H1 (cell line): ENCODE measurements around the gene VEPH1. TPM values are rescaled to one million over a fixed set of nuclear protein-coding genes. Genes with fewer than 3 reads are reported as not detected.
"Not testable (repeated sequence)": the region's sequence is repeated elsewhere in the genome, so short reads cannot be mapped to it uniquely, and the experiment has no call there.

Experiments
- CTCF ChIA-PET: fragments of 300-600 bp; sonication (Branson Sonifier 250); formaldehyde crosslinking; loops from one replicate; lab custom pipeline; 2021; ENCODE audit not compliant: partially characterized antibody; lab: Charles Lee
- POLR2A ChIA-PET: fragments of 300-600 bp; sonication (Branson Sonifier 250); formaldehyde crosslinking; loops from one replicate; lab custom pipeline; 2021; ENCODE audit warnings: inconsistent platforms; ENCODE audit not compliant: partially characterized antibody; lab: Charles Lee
- DNase-seq, 2 experiments: peaks; one replicate each; pipeline versions ENCODE4 v3.0.0 to v3.0.0-alpha.2; 2010 to 2022; ENCODE audit warnings: low spot score in 2 of 2, low read depth in 1 of 2, mixed read lengths in 1 of 2
- FAIRE-seq: peaks from 2 replicates; lab custom pipeline; 2011; peaks lifted over from hg19 to GRCh38; lab: Jason Lieb, UNC
- H2AFZ ChIP-seq: 2 replicates; pipeline ENCODE4 v1.8.1; 2012; ENCODE audit warnings: low read length, inconsistent platforms
- H2AK5ac ChIP-seq: 2 replicates; pipeline ENCODE4 v1.6.1; 2013; ENCODE audit warnings: low read depth, low read length
- H2BK120ac ChIP-seq: replicated peaks from 2 replicates; pipeline ENCODE3; 2013; ENCODE audit warnings: low read depth, low read length, inconsistent platforms
- H2BK12ac ChIP-seq: 2 replicates; pipeline ENCODE4 v1.6.1; 2013; ENCODE audit warnings: low read depth, low read length
- H2BK15ac ChIP-seq: 2 replicates; pipeline ENCODE4 v1.6.1; 2013; ENCODE audit warnings: low read length
- H2BK20ac ChIP-seq: 2 replicates; pipeline ENCODE4 v1.6.1; 2013; ENCODE audit warnings: low read length
- H2BK5ac ChIP-seq: 2 replicates; pipeline ENCODE4 v1.6.1; 2013; ENCODE audit warnings: low read depth, low read length
- H3K14ac ChIP-seq: 2 replicates; pipeline ENCODE4 v1.6.1; 2013; ENCODE audit warnings: inconsistent platforms; ENCODE audit not compliant: insufficient read length
- H3K18ac ChIP-seq: 2 replicates; pipeline ENCODE4 v1.6.1; 2013; ENCODE audit warnings: low read length; ENCODE audit errors: extremely low read depth
- H3K23ac ChIP-seq: 2 replicates; pipeline ENCODE4 v1.6.1; 2013; ENCODE audit warnings: inconsistent platforms; ENCODE audit not compliant: insufficient read length
- H3K23me2 ChIP-seq: 2 replicates; pipeline ENCODE4 v1.6.1; 2013; ENCODE audit warnings: low read depth, low read length
- H3K27ac ChIP-seq: 2 replicates; pipeline ENCODE4 v1.6.1; 2011; ENCODE audit warnings: low read depth, low read length, inconsistent platforms
- H3K27me3 ChIP-seq, 4 experiments: replicated peaks in 1 of 4; 1 replicate in 1 of 4; 2 replicates in 3 of 4; pipeline versions ENCODE4 v1.6.1 to v1.8.1; 2011 to 2013; ENCODE audit warnings: low read length in 3 of 4, mild to moderate bottlenecking in 3 of 4, inconsistent platforms in 2 of 4, mixed read lengths in 2 of 4, moderate library complexity in 1 of 4; ENCODE audit not compliant: control insufficient read depth in 3 of 4, insufficient read depth in 3 of 4; ENCODE audit errors: extremely low read depth in 1 of 4
- H3K36me3 ChIP-seq, 4 experiments: 2 replicates each; pipeline versions ENCODE4 v1.6.1 to v1.8.1; 2011 to 2013; ENCODE audit warnings: mild to moderate bottlenecking in 4 of 4, low read length in 3 of 4, moderate library complexity in 2 of 4, control low read depth in 1 of 4, inconsistent platforms in 1 of 4; ENCODE audit not compliant: insufficient read depth in 4 of 4, control insufficient read depth in 2 of 4
- H3K4ac ChIP-seq: replicated peaks from 2 replicates; pipeline ENCODE3; 2013; ENCODE audit warnings: low read length, low read depth, mixed read lengths, inconsistent platforms; ENCODE audit not compliant: insufficient read length
- H3K4me1 ChIP-seq, 4 experiments: replicated peaks in 1 of 4; 1 replicate in 1 of 4; 2 replicates in 3 of 4; pipeline versions ENCODE4 v1.6.1 to v1.8.1; 2011 to 2013; ENCODE audit warnings: low read length in 3 of 4, inconsistent platforms in 2 of 4, mixed read lengths in 1 of 4; ENCODE audit not compliant: insufficient read depth in 4 of 4, control insufficient read depth in 3 of 4
- H3K4me2 ChIP-seq, 2 experiments: 2 replicates each; pipeline versions ENCODE4 v1.6.1 to v1.8.1; 2011 to 2013; ENCODE audit warnings: low read depth in 2 of 2, low read length in 2 of 2, control low read depth in 1 of 2, inconsistent platforms in 1 of 2, mild to moderate bottlenecking in 1 of 2; ENCODE audit not compliant: insufficient read depth in 1 of 2
- H3K4me3 ChIP-seq, 4 experiments: fragments of 200-600, 300-600 bp in 1 of 4; sonication (generic), shearing (Covaris generic), sonication (Bioruptor Twin) in 1 of 4; 2 replicates each; pipeline versions ENCODE4 v1.5.1 to v1.8.1; 2011 to 2016; ENCODE audit warnings: low read length in 4 of 4, low read depth in 3 of 4, control low read depth in 2 of 4, inconsistent platforms in 2 of 4, mild to moderate bottlenecking in 2 of 4, mixed read lengths in 1 of 4, moderate library complexity in 1 of 4; ENCODE audit not compliant: insufficient read depth in 2 of 4; ENCODE audit errors: extremely low read depth in 1 of 4
- H3K56ac ChIP-seq: replicated peaks from 2 replicates; pipeline ENCODE3; 2013; ENCODE audit warnings: low read depth, mild to moderate bottlenecking, mixed read lengths, low read length, inconsistent platforms; ENCODE audit not compliant: insufficient read length
- H3K79me1 ChIP-seq: 2 replicates; pipeline ENCODE4 v1.6.1; 2013; ENCODE audit warnings: low read depth, low read length, control low read depth
- H3K79me2 ChIP-seq, 2 experiments: 2 replicates each; pipeline versions ENCODE4 v1.6.1 to v1.8.1; 2012 to 2013; ENCODE audit warnings: low read length in 2 of 2, mild to moderate bottlenecking in 2 of 2, inconsistent platforms in 1 of 2; ENCODE audit not compliant: insufficient read depth in 2 of 2, control insufficient read depth in 1 of 2
- H3K9ac ChIP-seq, 4 experiments: replicated peaks in 1 of 4; 1 replicate in 1 of 4; 2 replicates in 3 of 4; pipeline versions ENCODE4 v1.6.1 to v1.8.1; 2011 to 2013; ENCODE audit warnings: low read depth in 3 of 4, low read length in 3 of 4, control low read depth in 2 of 4, mild to moderate bottlenecking in 2 of 4, moderate library complexity in 2 of 4, inconsistent platforms in 1 of 4; ENCODE audit errors: extremely low read depth in 1 of 4
- H3K9me3 ChIP-seq, 2 experiments: 2 replicates each; pipeline versions ENCODE4 v1.6.1 to v1.8.1; 2012 to 2013; ENCODE audit warnings: mild to moderate bottlenecking in 2 of 2, moderate library complexity in 2 of 2, control low read depth in 1 of 2, inconsistent platforms in 1 of 2, low read depth in 1 of 2, low read length in 1 of 2, mixed read lengths in 1 of 2; ENCODE audit not compliant: insufficient read depth in 2 of 2
- H4K20me1 ChIP-seq, 2 experiments: replicated peaks in 1 of 2; 2 replicates each; pipeline versions ENCODE3 to v1.8.1; 2011 to 2013; ENCODE audit warnings: inconsistent platforms in 2 of 2, low read length in 2 of 2, mild to moderate bottlenecking in 1 of 2; ENCODE audit not compliant: insufficient read depth in 2 of 2, control insufficient read depth in 1 of 2
- H4K5ac ChIP-seq: 2 replicates; pipeline ENCODE4 v1.6.1; 2013; ENCODE audit warnings: low read length, low read depth, mixed read lengths, inconsistent platforms; ENCODE audit not compliant: insufficient read length
- H4K8ac ChIP-seq: 2 replicates; pipeline ENCODE4 v1.8.0; 2013; ENCODE audit warnings: mild to moderate bottlenecking, moderate library complexity, low read length, inconsistent platforms; ENCODE audit not compliant: insufficient read depth; ENCODE audit errors: extremely low read depth
- H4K91ac ChIP-seq: replicated peaks from 2 replicates; pipeline ENCODE3; 2013; ENCODE audit warnings: low read length, mixed read lengths, inconsistent platforms; ENCODE audit not compliant: insufficient read length
- WGBS, 2 experiments: shearing (Covaris generic) in 1 of 2; methylation state at CpG; one replicate each; pipeline versions ENCODE4 v1.1.6 to v1.1.7; 2013 to 2015; ENCODE audit warnings: low lambda C conversion rate in 2 of 2, mixed read lengths in 2 of 2, inconsistent platforms in 1 of 2, low coverage in 1 of 2, missing lambda C conversion rate in 1 of 2; ENCODE audit not compliant: insufficient replicate concordance in 2 of 2, insufficient coverage in 1 of 2, insufficient read length in 1 of 2; ENCODE audit errors: extremely low coverage in 1 of 2, missing lambda C conversion rate in 1 of 2; 5-methylcytosine and 5-hydroxymethylcytosine counted together
- polyA plus RNA-seq, 7 experiments: library from polyadenylated mRNA; depleted of rRNA in 3 of 7; stranded (reverse) in 5 of 7; unstranded in 2 of 7; fragments of >200 nt in 5 of 7; fragments of 200-250 nt in 2 of 7; gene quantifications; 1 replicate in 5 of 7; 2 replicates in 1 of 7; 4 replicates in 1 of 7; pipeline versions ENCODE4 v1.2.1 to v1.2.3, GENCODE V29; 2011 to 2013; ENCODE audit warnings: missing spikeins in 2 of 7, mixed read lengths in 2 of 7
- total RNA-seq: library from RNA; stranded (reverse); fragmentation: NEBNext Ultra II Directional; extraction: Animal tissue kit (Norgen Biotek cat#: 25700); gene quantifications from 2 replicates; pipeline ENCODE4 v1.2.1, GENCODE V29; 2021

Gene VEPH1
- total and polyA plus RNA-seq, 2 of the 8 experiments (the other 6 are each of a cell fraction or from before 2014, with no cell fraction given) = 12.0 to 18.3 TPM

DNA sequence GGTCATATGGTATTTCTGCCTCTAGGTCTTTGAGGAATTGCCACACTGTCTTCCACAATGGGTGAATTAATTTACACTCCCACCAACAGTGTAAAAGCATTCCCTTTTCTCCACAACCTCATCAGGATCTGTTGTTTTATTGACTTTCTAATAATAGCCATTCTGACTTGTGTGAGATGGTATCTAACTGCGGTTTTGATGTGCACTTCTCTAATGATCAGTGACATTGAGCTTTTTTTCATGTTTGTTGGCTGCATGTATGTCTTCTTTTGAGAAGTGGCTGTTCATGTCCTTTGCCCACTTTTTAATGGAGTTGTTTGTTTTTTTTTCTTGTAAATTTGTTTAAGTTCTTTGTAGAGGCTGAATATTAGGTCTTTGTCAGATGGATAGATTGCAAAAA is 178.3 kb downstream of the VEPH1 start:
- H3K14ac ChIP-seq, H3K9me3 ChIP-seq, H2AFZ ChIP-seq, H3K4me1 ChIP-seq, FAIRE-seq, H4K8ac ChIP-seq, H4K91ac ChIP-seq, POLR2A ChIA-PET, H4K5ac ChIP-seq, H2BK20ac ChIP-seq, H3K79me2 ChIP-seq, H3K18ac ChIP-seq, H3K4me2 ChIP-seq, H2BK15ac ChIP-seq, H3K56ac ChIP-seq, H3K9ac ChIP-seq, H2BK120ac ChIP-seq, H3K4ac ChIP-seq, DNase-seq, H4K20me1 ChIP-seq, H2BK12ac ChIP-seq, H3K23me2 ChIP-seq, H3K36me3 ChIP-seq, H3K27me3 ChIP-seq, H2AK5ac ChIP-seq, H3K79me1 ChIP-seq, H2BK5ac ChIP-seq, H3K4me3 ChIP-seq, H3K27ac ChIP-seq, H3K23ac ChIP-seq: not testable (repeated sequence)
- 77% methylated on average over 1 of the region's 1 CpG; no CpG with 5 or more reads in 1 of the 2 experiments for WGBS, 2 experiments
- CTCF ChIA-PET = interaction anchor here (1.6 kb wide), 1 partner anchor 23 kb away, joined by 5 read pairs; no protein-coding TSS in a partner anchor
